Measurements from ENCODE around the gene BNC2.

DNA sequence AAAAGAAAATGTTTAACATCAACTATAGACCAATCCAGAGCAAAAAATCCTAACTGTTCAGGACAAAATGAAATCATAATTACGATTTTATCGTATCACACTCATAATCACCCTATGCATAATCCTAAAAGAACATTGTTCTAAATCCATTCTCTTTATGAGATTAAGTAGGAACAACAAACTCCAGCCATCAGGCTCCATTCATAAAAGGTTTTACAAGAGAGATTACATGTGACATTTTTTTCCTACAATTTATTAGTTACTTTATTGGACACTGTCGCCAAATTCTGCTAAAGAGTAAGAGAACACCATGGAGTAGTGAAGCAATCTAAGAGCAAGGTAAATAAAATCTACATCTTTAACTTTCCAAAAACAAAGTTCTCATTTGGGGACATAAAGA lies 198.0 kb downstream of the BNC2 start:
- TF ChIP-seq, protein P1, sequence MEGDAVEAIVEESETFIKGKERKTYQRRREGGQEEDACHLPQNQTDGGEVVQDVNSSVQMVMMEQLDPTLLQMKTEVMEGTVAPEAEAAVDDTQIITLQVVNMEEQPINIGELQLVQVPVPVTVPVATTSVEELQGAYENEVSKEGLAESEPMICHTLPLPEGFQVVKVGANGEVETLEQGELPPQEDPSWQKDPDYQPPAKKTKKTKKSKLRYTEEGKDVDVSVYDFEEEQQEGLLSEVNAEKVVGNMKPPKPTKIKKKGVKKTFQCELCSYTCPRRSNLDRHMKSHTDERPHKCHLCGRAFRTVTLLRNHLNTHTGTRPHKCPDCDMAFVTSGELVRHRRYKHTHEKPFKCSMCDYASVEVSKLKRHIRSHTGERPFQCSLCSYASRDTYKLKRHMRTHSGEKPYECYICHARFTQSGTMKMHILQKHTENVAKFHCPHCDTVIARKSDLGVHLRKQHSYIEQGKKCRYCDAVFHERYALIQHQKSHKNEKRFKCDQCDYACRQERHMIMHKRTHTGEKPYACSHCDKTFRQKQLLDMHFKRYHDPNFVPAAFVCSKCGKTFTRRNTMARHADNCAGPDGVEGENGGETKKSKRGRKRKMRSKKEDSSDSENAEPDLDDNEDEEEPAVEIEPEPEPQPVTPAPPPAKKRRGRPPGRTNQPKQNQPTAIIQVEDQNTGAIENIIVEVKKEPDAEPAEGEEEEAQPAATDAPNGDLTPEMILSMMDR (conservative IDR thresholded peaks at IDR 0.05 in 1 of 2, IDR thresholded peaks at IDR 0.05 in 1 of 2; ENCODE audit: low read depth in 1 of 2, low read length in 2 of 2), result no peak
- TF ChIP-seq EZH2 (IDR thresholded peaks at IDR 0.05; ENCODE audit: low read length, missing control alignments), result no peak

Measured in fibroblast of lung (primary cell).